HG02943 (cell line): ENCODE results near the gene SYT3.

Experiments
- ATAC-seq: cut with Tn5 transposase; IDR thresholded peaks from one replicate; pipeline ENCODE4 v1.9.1; 2021; ENCODE audit warnings: mild to moderate bottlenecking, low read depth, moderate library complexity; ENCODE audit not compliant: unreplicated experiment

SYT3 gene

DNA sequence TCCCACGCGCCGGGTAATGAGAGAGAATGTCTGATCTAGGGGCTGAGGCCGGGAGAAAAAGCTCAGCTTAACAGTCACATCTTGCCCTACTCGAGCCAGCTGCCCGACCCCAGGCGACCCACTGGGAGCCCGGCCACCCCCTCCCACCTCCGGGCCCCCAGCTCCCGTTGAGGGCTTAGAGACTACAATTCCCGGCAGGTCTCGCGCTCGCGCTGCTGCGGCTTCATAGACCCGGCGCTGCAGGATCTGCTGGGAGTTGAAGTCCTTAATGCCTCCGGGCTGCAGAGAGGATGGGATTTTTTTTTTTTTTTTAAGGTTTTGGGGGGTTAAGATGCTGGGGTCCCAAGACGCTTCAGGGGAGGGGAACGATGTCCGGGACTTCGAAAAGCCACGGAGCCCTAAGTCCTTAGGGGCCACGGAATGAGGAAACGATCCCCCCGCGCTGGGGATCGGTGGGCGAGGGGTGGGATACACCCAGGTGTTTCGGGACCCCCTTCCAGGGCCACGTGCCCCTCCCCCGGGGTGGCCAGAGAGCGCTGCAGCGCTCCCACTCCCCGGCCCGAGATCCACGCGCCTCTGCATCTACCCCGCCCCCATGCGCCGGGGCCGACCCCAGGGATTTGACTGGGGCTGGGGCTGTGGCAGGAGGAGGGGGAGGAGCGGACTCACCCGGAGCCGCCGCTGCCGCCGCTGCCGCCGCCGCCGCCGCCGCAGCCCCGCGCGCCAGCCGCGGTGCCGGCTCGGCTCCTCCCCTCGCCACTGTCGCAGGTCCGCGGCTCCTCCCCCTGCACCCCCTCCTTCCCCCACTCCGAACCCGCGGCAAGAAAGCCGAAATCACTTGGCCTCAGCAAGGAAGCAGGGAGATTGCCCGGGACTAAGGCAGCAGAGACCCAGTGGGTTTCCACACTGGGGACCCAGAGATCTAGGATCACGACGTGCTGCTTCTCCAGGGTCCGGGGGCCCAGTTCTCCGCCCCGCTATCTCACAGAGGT, at the start of gene SYT3:
Gene SYT3, minus strand, starts transcription at position 761 of the 992 bp plus-strand sequence. CDS start 2,470 bp downstream, outside the sequence.
- ATAC-seq: no peak

- no peak for ATAC-seq
These were observed 49.1 kb upstream of the SYT3 start for GRCh38 chr19:50688766-50689165.

GRCh38 chr19:50686310-50687032, 46.8 kb upstream of the SYT3 start:
- ATAC-seq: no peak

- no peak for ATAC-seq
These were observed 39.8 kb upstream of the SYT3 start for GRCh38 chr19:50679177-50680125.

- no peak for ATAC-seq
These were observed 38.6 kb upstream of the SYT3 start for GRCh38 chr19:50678323-50678722.

DNA sequence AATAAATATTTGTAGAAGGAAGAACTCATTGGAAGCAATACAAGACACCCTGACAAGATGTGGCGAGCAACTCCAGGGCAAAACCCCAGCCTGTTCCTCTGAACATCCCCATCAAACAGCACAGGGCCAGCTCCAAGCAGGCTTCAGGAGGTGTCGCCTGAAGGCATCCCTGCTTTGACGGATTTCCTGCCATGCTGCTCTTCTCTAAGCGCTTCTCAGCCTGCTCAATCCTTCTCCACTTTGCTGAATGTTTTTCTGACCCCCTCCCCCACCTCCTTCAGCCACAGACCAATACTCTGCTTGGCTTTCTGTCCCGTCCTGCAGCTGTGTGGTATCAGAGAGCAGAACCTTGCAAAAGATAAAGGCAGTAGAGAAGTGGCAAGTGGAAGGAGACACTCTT, 38.0 kb upstream of the SYT3 start:
- no peak for ATAC-seq

GRCh38 chr19:50676625-50677197, 37.0 kb upstream of the SYT3 start:
- no peak for ATAC-seq

DNA sequence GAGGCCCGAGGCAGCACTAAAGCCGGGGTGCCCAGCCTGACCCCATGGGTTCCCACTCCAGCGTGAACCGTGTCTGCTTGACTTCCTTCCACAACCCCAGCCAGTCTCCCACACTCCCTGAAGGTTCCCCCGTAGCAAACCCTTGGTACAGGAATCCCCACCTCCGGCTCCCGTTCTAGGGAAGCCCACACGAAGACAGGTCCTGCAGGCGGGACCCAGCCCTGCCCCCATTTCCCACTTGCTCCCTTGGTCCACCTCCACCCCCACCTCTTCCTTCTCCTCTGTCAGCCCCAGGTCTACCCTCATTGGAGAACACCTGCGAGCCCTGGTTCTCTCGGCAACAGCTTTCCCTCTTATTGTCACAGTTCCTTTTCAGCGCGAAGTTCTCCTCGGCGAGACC, 33.4 kb upstream of the SYT3 start:
- ATAC-seq: no peak

DNA sequence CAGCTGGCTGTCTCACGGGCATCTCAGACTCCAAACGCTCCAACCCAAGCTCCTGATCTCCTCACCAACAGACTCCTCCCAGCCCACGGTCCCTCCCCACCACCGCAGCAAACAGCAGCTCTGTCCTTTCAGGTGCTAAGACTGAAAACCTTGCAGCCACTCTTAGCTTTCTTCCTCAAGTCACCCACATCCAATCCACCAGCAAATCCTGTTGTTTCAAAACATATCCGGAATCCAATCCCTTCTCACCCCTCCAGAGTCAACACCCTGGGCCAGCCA, 30.4 kb upstream of the SYT3 start:
- no peak for ATAC-seq

DNA sequence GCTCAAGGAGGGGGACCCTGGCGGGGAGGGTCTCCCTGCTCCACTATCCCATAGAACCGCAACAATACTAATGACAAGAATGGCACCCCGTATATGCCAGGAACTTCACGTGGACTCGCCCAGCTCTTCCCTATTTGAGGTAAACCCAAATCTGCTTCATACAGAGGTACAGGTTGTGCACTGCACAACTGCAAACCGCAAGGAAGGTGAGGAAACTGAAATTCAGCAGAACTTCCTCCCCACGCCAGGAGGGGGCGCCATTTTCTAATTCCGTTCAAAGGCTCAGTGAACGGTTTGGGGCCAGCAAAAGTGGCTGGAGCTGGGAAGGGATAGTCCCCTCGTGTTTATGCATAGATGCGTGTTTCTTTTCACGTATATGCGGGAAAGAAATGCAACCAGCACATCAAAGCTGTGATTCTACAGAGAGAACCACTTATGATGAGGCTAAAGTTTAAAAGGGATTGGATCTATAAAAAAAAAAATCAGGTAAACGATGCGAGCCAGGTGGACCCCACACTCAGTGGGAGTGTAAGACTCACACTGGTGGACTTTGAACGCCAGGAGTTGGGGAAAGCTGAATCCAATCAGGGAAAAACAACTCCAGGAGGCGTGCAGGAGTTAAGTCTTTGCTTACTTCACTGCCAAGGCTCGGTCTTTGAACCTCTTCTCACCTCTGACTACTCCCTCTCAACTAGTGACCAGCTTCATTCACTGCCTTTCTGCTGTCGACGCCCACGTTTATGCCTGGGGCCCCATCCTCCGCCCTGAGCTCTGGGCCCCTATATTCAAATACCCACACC, 29.8 kb upstream of the SYT3 start:
- no peak for ATAC-seq

- no peak for ATAC-seq
These were observed 29.2 kb upstream of the SYT3 start for GRCh38 chr19:50668879-50669278.

DNA sequence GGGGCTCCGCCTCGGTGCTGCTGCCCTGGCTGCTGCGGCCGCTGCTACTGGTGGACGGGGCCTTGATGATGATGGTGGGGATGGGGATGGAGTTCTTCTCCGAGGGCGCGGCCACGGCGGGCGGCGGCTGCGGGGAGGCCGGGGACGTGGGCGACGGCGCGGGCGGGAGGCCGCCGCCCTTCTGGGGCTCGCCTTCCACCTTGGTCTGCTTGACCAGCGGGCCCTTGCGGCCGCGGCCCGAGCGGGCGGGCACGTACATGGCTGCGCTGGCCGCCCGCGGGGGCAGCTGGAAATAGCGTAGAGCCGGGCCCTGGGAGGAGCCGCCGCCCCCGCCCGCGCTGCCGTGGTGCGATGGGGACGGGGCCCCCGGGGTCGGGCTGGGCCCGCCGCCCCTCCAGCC, 28.7 kb upstream of the SYT3 start:
- ATAC-seq: no peak

- no peak for ATAC-seq
These were observed 28.1 kb upstream of the SYT3 start for GRCh38 chr19:50667759-50668231.

- ATAC-seq: no peak
These were observed 27.6 kb upstream of the SYT3 start for GRCh38 chr19:50667177-50667758.

- ATAC-seq: no peak
These were observed 26.9 kb upstream of the SYT3 start for GRCh38 chr19:50666346-50667176.

DNA sequence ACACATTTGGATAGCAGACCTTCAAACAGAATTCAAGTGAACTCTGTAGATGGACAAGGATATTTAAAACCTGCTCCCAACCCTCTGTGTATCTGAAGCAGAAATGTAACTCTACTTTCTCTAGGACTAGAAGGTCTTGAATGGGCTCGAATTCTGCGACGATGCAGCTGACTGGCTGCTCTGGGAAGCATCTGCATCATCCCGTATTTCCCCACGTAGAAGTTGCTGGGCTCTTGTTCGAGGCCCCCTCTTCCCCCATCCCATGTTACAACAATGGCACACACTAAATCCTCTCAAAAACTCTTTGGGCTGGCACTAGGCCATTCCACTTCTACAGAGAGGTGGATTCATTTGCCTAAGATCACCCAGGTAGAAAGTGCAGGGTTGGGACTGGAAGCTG, 24.5 kb upstream of the SYT3 start:
- ATAC-seq: no peak

- no peak for ATAC-seq
These were observed 23.8 kb upstream of the SYT3 start for GRCh38 chr19:50663482-50663790.
